GM19372 (cell line): ENCODE data around the gene ZBTB25.
A peak's percentile ranks its signal among the peaks of the same experiment; 100 is the strongest.

Experiments used
- ATAC-seq: cut with Tn5 transposase; IDR thresholded peaks from one replicate; pipeline ENCODE4 v1.9.1; 2021; ENCODE audit warnings: mild to moderate bottlenecking, low read depth, moderate library complexity; ENCODE audit not compliant: unreplicated experiment

Gene ZBTB25

DNA sequence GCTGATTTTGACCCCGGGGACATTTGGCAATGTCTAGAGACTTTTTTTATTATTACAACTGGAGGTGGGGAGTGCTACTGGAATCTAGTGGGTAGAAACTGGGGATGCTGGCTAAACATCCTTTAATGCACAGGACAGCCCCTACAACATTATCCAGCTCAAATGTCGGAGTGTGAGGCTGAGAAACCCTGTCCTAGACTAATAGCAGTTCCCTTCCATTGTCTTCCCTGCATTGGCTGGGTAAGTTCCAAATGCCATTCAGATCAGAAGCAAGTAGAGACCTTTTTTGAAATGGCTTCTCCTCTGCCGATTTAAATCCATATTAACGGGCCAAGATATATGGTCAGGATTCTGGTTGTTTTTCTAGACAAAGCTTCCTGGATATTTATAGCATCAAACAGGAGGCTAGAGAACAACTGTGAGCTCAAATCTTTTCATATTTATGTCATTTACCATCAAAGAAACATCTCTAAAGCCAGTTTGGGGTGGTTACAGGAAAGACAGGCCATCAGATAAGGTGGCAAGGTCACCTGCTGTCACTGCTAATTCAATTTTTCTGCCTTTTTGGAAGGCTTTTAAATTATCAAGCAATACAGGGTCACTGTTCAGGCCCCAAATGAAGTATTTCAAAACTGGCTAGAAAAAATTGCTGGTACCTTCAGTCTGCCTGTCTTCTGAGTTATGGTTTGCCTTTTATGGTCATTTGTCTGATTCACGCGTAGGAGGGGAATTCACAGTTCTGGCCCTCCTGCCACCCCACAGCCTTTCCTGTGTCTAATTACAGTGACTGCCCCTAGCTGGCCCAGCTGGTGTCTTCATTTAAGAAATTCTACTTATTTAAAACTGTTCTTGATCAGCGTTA lies 58.4 kb downstream of the ZBTB25 start:
- peak; percentile 92 for ATAC-seq

DNA sequence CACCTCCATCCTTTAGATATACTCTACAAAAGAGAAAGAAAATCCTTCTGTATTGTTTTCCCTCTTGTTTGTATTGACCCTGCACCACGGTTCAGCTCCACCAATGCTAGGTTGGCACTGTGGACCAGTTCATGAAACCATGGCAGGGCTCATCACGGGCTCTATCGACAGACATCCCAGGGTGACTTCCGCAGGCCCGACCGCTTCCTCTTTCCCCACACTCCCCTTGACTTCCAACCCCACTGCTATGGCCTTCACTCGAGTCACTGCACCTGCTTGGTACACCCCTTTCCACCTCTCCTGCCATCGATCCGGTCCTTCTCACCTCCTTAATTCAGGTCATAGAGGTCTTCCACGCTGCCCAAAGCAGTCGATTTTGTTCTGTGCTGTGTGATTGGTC lies 59.5 kb downstream of the ZBTB25 start:
- ATAC-seq = no peak

- ATAC-seq = no peak
Observed at GRCh38 chr14:64442300-64442988, 61.2 kb downstream of the ZBTB25 start.

GRCh38 chr14:64440494-64440893 lies 63.1 kb downstream of the ZBTB25 start:
- no peak for ATAC-seq

- no peak for ATAC-seq
Observed at GRCh38 chr14:64439141-64439540, 64.5 kb downstream of the ZBTB25 start.

DNA sequence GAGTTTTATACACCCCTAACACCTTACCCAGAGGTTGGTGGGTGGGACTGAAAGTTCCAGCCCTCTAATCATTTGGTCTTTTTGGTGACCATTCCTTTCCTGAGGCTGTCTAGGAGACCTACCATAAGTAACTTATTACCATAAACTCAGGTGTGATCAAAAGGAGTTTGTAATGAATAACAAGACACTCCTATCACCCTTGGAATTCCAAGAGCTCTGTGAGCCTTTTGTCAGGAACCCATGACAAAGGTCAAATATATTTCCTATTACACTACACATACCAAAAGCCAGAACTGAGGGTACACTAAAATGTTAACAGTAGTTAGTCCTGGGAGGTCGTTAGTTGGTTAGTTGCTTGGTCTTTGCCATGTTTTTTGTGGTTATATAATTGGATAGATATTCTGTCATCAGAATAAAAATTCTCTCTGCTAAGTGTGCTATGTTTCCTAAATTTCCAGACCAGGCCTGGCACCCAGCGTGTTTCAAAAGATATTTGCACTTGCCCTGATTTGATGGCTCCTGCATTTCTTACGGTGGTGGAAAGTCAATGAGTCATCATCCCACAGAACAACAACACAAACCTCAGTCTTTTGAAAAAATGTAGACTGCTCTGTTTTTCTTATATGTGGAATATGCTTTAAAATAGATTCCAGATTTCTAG lies 65.3 kb downstream of the ZBTB25 start:
- ATAC-seq = no peak

DNA sequence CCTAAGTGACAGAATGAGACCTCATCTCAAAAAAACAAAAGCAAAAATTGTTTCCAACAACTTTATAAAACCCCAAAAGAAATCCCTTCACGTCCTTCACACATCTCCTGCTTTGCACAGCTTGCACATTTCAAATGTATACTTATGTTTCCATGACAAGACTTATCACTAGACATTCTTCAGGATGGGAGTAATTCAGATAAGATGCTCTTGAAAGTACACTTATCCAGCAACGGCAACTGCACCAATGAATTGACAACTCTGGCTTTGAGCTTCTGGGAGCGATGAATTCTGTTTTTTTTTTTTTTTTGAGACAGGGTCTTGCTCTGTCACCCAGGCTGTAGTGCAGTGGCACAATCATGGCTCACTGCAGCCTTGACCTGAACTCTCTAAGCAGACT lies 69.1 kb downstream of the ZBTB25 start:
- no peak for ATAC-seq

- ATAC-seq = no peak
Observed at GRCh38 chr14:64423987-64424386, 79.7 kb downstream of the ZBTB25 start.

- ATAC-seq = no peak
Observed at GRCh38 chr14:64422756-64423155, 80.9 kb downstream of the ZBTB25 start.

- ATAC-seq = no peak
Observed at GRCh38 chr14:64422005-64422404, 81.6 kb downstream of the ZBTB25 start.

DNA sequence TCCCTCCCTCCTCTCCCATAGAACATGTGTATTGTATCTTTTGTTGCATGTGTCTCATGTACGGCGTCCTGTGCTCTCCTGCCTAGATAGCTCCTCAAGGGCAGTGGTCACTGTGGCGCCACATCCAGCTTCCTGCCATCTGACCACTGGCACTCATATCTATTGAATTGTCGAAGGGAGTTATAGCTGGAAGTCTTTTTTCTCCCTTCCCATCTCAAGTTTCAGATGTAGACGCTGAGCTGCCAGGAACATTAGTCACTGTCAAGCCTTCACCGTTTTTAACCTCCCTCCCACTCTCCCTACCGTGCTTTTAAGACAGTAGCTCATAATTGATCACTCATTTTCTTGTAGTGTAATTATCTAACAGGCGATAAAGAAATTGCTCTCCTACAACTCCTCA lies 82.5 kb downstream of the ZBTB25 start:
- no peak for ATAC-seq

DNA sequence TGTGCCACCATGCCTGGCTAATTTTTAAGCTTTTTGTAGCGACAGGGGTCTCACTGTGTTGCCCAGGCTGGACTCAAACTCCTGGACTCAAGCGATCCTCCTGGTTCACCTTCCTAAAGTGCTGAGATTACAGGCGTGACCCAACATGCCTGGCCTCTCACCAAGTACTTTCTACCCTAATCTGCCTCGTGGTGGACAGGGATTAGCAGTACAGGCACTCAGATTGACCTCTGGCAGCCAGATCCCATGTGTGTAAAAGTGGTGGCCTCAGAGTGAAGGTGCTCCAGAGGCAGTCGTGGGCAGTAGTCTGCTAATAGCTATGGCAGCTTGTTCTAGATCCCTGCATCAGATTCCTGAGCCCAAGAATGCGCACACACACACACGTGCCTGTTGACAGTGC lies 84.6 kb downstream of the ZBTB25 start:
- ATAC-seq = no peak

DNA sequence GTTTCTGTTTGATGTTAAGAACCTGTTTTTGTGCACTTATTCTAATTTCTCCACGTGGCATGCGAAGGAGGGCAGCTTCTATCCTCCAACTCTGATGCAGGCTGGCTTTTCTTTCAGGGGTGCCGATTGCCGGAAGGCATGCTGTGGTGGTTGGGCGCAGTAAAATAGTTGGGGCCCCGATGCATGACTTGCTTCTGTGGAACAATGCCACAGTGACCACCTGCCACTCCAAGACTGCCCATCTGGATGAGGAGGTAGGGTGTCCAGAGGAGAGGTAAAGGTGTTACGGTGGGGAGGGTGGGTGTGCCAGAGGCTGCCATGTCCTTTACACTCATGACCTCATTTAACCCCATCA lies 85.9 kb downstream of the ZBTB25 start:
- no peak for ATAC-seq

DNA sequence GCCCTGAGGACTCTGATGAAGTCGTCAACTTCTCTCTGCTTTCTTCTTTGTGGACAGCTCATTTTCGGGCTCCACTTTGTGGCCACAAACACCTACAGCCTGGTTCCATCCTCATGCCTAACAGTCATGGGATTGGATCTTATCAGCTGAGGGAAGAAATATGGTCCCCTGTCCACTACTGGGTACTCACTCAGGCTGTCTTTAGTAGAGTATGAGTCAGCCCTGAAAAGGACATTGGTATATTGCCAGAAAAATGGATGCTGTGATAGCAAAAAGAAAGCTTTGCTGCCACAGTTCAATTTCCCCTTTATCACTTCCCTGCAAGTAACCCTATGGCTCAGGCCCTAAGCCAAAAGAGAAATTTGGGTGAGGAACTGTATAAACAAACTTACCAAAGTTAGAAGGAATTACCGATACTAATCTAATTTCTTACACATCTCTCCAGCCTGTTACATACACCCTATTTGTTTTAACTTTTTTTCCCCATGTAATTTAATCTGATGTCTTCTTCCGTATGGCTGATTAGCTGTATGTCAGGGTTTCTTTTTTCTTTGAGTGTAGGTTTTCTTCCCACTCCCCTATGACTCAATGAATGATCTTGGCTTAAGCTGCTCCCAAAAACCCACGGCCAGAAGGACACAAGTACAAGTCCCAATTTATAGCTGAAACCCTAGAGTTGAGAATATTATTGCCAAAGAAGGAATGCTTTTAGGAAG lies 86.4 kb downstream of the ZBTB25 start:
- no peak for ATAC-seq

DNA sequence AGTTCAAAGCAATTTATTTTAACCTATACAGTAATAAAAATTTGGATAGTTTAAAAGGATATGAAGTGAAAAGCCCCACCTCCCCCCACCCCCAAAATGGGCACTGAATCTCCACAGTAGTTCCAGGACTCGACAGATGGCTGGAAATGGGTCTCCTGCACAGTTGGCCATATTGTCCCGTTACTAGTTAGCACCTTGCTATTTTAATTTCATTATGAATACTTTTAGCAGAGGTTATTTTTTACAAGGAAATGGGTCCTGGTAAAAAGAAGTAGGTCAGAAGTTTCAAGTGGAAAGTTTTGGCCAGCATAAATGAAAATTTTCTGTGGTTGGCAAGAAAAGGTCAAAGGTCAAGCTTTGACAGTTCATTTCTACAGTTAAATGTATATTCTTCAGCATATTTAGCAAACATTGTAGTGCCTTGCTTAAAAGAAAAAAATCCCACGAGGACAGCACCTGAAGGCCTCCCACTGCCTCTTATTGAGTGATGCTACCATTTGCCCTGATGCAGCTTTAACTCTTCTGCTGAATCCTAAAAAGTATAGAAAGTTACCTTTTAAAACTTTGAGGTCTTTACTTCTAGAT lies 87.2 kb downstream of the ZBTB25 start:
- no peak for ATAC-seq

GRCh38 chr14:64412237-64412636 lies 91.4 kb downstream of the ZBTB25 start:
- ATAC-seq = no peak

DNA sequence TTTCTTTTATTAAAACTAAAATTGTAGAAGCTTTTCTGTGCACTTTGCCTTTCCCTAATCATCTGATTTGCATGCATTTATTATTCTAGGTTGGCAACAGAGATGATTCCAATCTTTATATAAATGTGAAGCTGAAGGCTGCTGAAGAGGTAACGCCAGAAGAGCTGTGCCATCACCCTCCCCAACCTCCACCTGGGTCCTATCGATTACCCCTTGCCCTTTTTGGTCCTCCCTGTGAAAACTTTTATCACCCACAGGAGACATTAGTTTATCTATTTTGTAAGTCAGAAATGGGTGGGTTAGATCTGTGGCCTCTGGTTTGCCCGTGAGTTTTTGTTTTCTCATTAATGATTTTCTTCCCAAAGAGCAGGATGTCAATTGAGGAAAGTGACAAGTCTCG lies 92.6 kb downstream of the ZBTB25 start:
- ATAC-seq = no peak

- ATAC-seq = no peak
Observed at GRCh38 chr14:64410084-64410774, 93.4 kb downstream of the ZBTB25 start.

DNA sequence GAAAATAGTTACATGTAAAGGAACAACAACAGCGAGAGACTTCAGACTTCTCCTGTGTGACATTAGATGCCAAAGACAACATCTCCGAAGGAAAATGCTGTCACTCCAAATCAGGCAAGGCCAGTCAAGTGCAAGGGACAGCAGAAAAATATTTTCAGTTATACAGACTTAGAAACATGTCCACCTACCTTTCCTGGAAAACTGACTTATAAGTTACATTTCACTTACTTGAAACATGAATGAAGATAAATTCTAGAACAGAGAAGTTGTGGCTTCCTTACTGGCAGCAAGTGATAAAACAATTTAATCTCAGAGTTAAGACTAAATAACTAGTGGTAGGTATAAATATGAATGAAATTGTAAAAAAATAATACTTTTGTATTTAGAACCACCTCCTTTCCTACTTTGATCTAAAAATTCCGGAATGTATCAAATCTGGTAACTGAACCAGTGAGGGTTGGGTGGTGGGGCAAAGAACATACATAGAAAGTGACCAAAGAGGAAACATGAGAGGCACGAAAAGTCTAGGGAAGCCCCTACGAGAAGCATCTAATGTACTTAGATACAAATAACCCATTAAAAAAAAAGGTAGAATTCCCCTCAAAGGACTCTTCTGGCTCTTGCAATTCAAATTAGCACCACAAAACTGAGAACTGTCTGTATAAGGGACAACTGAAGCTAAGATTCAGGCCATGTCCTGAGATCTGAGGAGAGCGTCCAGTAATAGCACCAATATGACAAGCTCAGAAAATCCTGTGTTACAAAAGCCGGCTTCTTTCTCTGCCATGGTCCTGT lies 94.3 kb downstream of the ZBTB25 start:
- ATAC-seq = peak; percentile 60
